GM12878 (cell line): Measurements from ENCODE around the gene CSTB.

ENCODE experiments used
- CTCF ChIP-seq, 3 experiments: IDR thresholded peaks in 2 of 3; conservative IDR thresholded peaks in 1 of 3; 2 replicates each; pipeline ENCODE4 v1.5.1; 2011; ENCODE audit warnings: low read depth in 3 of 3, low read length in 3 of 3, mild to moderate bottlenecking in 3 of 3, control low read depth in 2 of 3, moderate library complexity in 2 of 3, inconsistent platforms in 1 of 3, mixed read lengths in 1 of 3; ENCODE audit not compliant: control insufficient read depth in 2 of 3, insufficient read depth in 1 of 3; ENCODE audit errors: extremely low read depth in 1 of 3
- NBN ChIP-seq: fragments of 450-650 bp; IDR thresholded peaks from 2 replicates; pipeline ENCODE4 v1.6.1; 2016

- peak in 1 of 3 experiments; percentile 9; a peak in 2 of 6 replicates for TF ChIP-seq CTCF (IDR thresholded peaks at IDR 0.05 in 2 of 3, conservative IDR thresholded peaks at IDR 0.05 in 1 of 3; ENCODE audit: control insufficient read depth in 2 of 3, extremely low read depth in 1 of 3, insufficient read depth in 1 of 3, low read depth in 3 of 3, low read length in 3 of 3)
- no peak for TF ChIP-seq NBN
Observed at GRCh38 chr21:43727519-43728153, 48.5 kb downstream of the CSTB start.
